ENCODE measurements around the gene SNU13.
"Not testable (repeated sequence)": the region's sequence is repeated elsewhere in the genome, so short reads cannot be mapped to it uniquely, and the experiment has no call there.

Gene SNU13

GRCh38 chr22:41688365-41689211, at the start of gene SNU13:
Gene SNU13, minus strand, starts transcription at chr22:41688867. Its CDS starts 71 bp downstream, at chr22:41688796.
- H3K27ac ChIP-seq: peak within 1 kb of the TSS; percentile 80 to 98 (median 93)
- H3K4me3 ChIP-seq: peak within 1 kb of the TSS; percentile 66 to 91 (median 72)

GRCh38 chr22:41733241-41733640, 44.6 kb upstream of the SNU13 start:
- not testable (repeated sequence) for H3K4me3 ChIP-seq, H3K27ac ChIP-seq

GRCh38 chr22:41732096-41732772, 43.6 kb upstream of the SNU13 start:
- no peak overlapping the region for H3K4me3 ChIP-seq
- H3K27ac ChIP-seq: no peak overlapping the region

GRCh38 chr22:41731609-41732008, 42.9 kb upstream of the SNU13 start:
- no peak overlapping the region for H3K27ac ChIP-seq

GRCh38 chr22:41725510-41726110, 36.9 kb upstream of the SNU13 start:
- no peak overlapping the region for H3K27ac ChIP-seq
- H3K4me3 ChIP-seq: no peak overlapping the region

More at GRCh38 chr22:41731609-41732008, 42.9 kb upstream of the SNU13 start:
- H3K4me3 ChIP-seq: no peak overlapping the region

GRCh38 chr22:41722496-41722895, 33.8 kb upstream of the SNU13 start:
- Histone ChIP-seq H3K4me3 (no peak overlapping the region), H3K27ac (no peak overlapping the region)

GRCh38 chr22:41713004-41713403, 24.3 kb upstream of the SNU13 start:
- H3K4me3 ChIP-seq: no peak overlapping the region
- no peak overlapping the region for H3K27ac ChIP-seq

GRCh38 chr22:41709341-41709740, 20.7 kb upstream of the SNU13 start:
- H3K27ac ChIP-seq: no peak overlapping the region
- no peak overlapping the region for H3K4me3 ChIP-seq

GRCh38 chr22:41702763-41703162, 14.1 kb upstream of the SNU13 start:
- Histone ChIP-seq H3K27ac (no peak overlapping the region), H3K4me3 (no peak overlapping the region)

GRCh38 chr22:41700108-41700364, 11.4 kb upstream of the SNU13 start:
- Histone ChIP-seq H3K4me3 (no peak overlapping the region), H3K27ac (no peak overlapping the region)

GRCh38 chr22:41699264-41700107, 10.8 kb upstream of the SNU13 start, which contains the start of gene MEI1:
Gene MEI1, plus strand, starts transcription at chr22:41699503. Its CDS starts 36 bp downstream, at chr22:41699539.
- Histone ChIP-seq H3K27ac (no peak within 1 kb of the TSS), H3K4me3 (no peak within 1 kb of the TSS)

GRCh38 chr22:41697126-41697775, 8.6 kb upstream of the SNU13 start:
- H3K27ac ChIP-seq: peak overlapping the region in 17 of 21 experiments; percentile 5 to 73 (median 55)
- peak overlapping the region in 2 of 7 experiments; percentile 8 to 19 for H3K4me3 ChIP-seq

- H3K4me3 ChIP-seq: peak overlapping the region in 1 of 7 experiments; percentile 8
- H3K27ac ChIP-seq: peak overlapping the region in 16 of 21 experiments; percentile 5 to 73 (median 57)
These were observed 8.0 kb upstream of the SNU13 start for GRCh38 chr22:41696703-41697102.

GRCh38 chr22:41695211-41695610, 6.5 kb upstream of the SNU13 start:
- Histone ChIP-seq H3K27ac (no peak overlapping the region), H3K4me3 (no peak overlapping the region)

- H3K27ac ChIP-seq: peak overlapping the region in 7 of 21 experiments; percentile 2 to 44 (median 18)
- no peak overlapping the region for H3K4me3 ChIP-seq
These were observed 1.8 kb upstream of the SNU13 start for GRCh38 chr22:41690476-41690875.

GRCh38 chr22:41687901-41688364, 734 bp downstream of the SNU13 start:
- H3K4me3 ChIP-seq: peak overlapping the region; percentile 66 to 91 (median 72)
- peak overlapping the region; percentile 80 to 98 (median 93) for H3K27ac ChIP-seq

GRCh38 chr22:41686890-41687289, 1.8 kb downstream of the SNU13 start:
- not testable (repeated sequence) for H3K27ac ChIP-seq, H3K4me3 ChIP-seq

- Histone ChIP-seq H3K27ac (no peak overlapping the region), H3K4me3 (no peak overlapping the region)
These were observed 4.5 kb downstream of the SNU13 start for GRCh38 chr22:41684194-41684593.

- Histone ChIP-seq H3K27ac (no peak overlapping the region), H3K4me3 (no peak overlapping the region)
These were observed 5.1 kb downstream of the SNU13 start for GRCh38 chr22:41683616-41684015.

All from skin epidermis (tissue), 12 donors.